Prostate gland (tissue), 2 donors: Measurements from ENCODE around the gene GRAP2. TPM values are rescaled to one million over a fixed set of nuclear protein-coding genes. Genes with fewer than 3 reads are reported as not detected.

Source experiments
- DNase-seq: peaks from one replicate; pipeline ENCODE4 v3.0.0-alpha.2; 2019; ENCODE audit warnings: low spot score
- H3K27ac ChIP-seq, 2 donors: fragments of 200-600 bp; sonication (generic); 2 replicates each; pipeline ENCODE4 v1.5.1; 2017 to 2019
- H3K27me3 ChIP-seq: fragments of 200-600 bp; sonication (generic); replicated peaks from 2 replicates; pipeline ENCODE4 v1.5.1; 2019; ENCODE audit not compliant: insufficient read depth
- H3K36me3 ChIP-seq, 2 donors: fragments of 200-600 bp; sonication (generic); 1 replicate in 1 of 2; 2 replicates in 1 of 2; pipeline versions ENCODE4 v1.5.1 to v1.8.1; 2017 to 2019
- H3K4me1 ChIP-seq: fragments of 200-600 bp; sonication (generic); replicated peaks from 2 replicates; pipeline ENCODE4 v1.5.1; 2019
- H3K4me3 ChIP-seq, 2 donors: fragments of 200-600 bp; sonication (generic); 2 replicates each; pipeline ENCODE4 v1.5.1; 2017 to 2019
- H3K9me3 ChIP-seq: fragments of 200-600 bp; sonication (generic); 2 replicates; pipeline ENCODE4 v1.5.1; 2017
- CTCF ChIP-seq, 4 experiments: fragments of 200-600 bp in 2 of 4; fragments of 450-650 bp in 2 of 4; sonication (generic) in 2 of 4; IDR thresholded peaks; 1 replicate in 3 of 4; 2 replicates in 1 of 4; pipeline ENCODE4 v1.5.1; 2016 to 2019; ENCODE audit warnings: antibody characterized with exemption in 4 of 4, mild to moderate bottlenecking in 2 of 4, moderate library complexity in 2 of 4
- POLR2A ChIP-seq: fragments of 450-650 bp; IDR thresholded peaks from one replicate; pipeline ENCODE4 v1.6.1; 2016; ENCODE audit warnings: antibody characterized with exemption, mild to moderate bottlenecking
- POLR2AphosphoS5 ChIP-seq: sonication (generic); formaldehyde crosslinking; IDR thresholded peaks from one replicate; pipeline ENCODE4 v1.6.1; 2017; ENCODE audit warnings: antibody characterized with exemption
- WGBS: methylation state at CpG from one replicate; pipeline ENCODE4 v1.1.5; 2018; 5-methylcytosine and 5-hydroxymethylcytosine counted together
- intact Hi-C: fragments of 100-400 bp; cut with DNase I; formaldehyde crosslinking; loops from one replicate; pipeline ENCODE4 v1.14.2; 2022
- total RNA-seq, 2 donors: library from RNA; depleted of rRNA; stranded (reverse); fragments of >200 nt; gene quantifications; one replicate each; pipeline ENCODE4 v1.1.0, GENCODE V29; 2016

The GRAP2 gene
- total RNA-seq, 2 donors from 2014 or later: 0.91 to 2.2 TPM

GRCh38 chr22:39958009-39958711, 57.3 kb downstream of the GRAP2 start:
- TF ChIP-seq POLR2A: no peak
- no peak for TF ChIP-seq POLR2AphosphoS5
- no peak for TF ChIP-seq CTCF (IDR thresholded peaks at IDR 0.05)
- Histone ChIP-seq H3K27ac (no peak overlapping the region), H3K36me3 (no peaks in the 10 kb centered on the region), H3K4me1 (no peaks in the 10 kb centered on the region), H3K27me3 (no peaks in the 10 kb centered on the region), H3K4me3 (no peak overlapping the region), H3K9me3 (no peaks in the 10 kb centered on the region)
- intact Hi-C loops: no loop called here
- 91% methylated on average over 8 of the region's 8 CpGs for WGBS
- no peak for DNase-seq

GRCh38 chr22:39958949-39959639, 58.2 kb downstream of the GRAP2 start:
- no peak overlapping the region for H3K27ac ChIP-seq
- H3K4me3 ChIP-seq: no peak overlapping the region
- no peak for DNase-seq
- no peaks in the 10 kb centered on the region for H3K4me1 ChIP-seq
- H3K36me3 ChIP-seq: no peaks in the 10 kb centered on the region
- TF ChIP-seq CTCF (IDR thresholded peaks at IDR 0.05) (no peak), POLR2A (no peak), POLR2AphosphoS5 (no peak)
- H3K9me3 ChIP-seq: no peaks in the 10 kb centered on the region
- no peaks in the 10 kb centered on the region for H3K27me3 ChIP-seq
- intact Hi-C loops: no loop called here
- 84% methylated on average over 11 of the region's 11 CpGs for WGBS

GRCh38 chr22:39959640-39960447, 59.0 kb downstream of the GRAP2 start, which contains the start of gene TMA7B:
Gene TMA7B, plus strand, starts transcription at chr22:39960397. Its CDS starts 3,978 bp downstream, at chr22:39964375.
- intact Hi-C loops: no loop called here
- peak in 1 of 4 experiments; percentile 12 for TF ChIP-seq CTCF (IDR thresholded peaks at IDR 0.05)
- no peak for TF ChIP-seq POLR2A
- TF ChIP-seq POLR2AphosphoS5: no peak
- DNase-seq: no peak
- Histone ChIP-seq H3K4me3 (no peak within 1 kb of the TSS), H3K36me3 (no peaks in the 10 kb centered on the region), H3K9me3 (no peaks in the 10 kb centered on the region), H3K27ac (no peak within 1 kb of the TSS), H3K4me1 (no peaks in the 10 kb centered on the region), H3K27me3 (no peaks in the 10 kb centered on the region)
- WGBS: 68% methylated on average over 14 of the region's 14 CpGs

- intact Hi-C loops: no loop called here
- no peaks in the 10 kb centered on the region for H3K4me1 ChIP-seq
- H3K9me3 ChIP-seq: no peaks in the 10 kb centered on the region
- no peak for DNase-seq
- H3K4me3 ChIP-seq: no peak overlapping the region
- no peak for TF ChIP-seq CTCF (IDR thresholded peaks at IDR 0.05)
- no peak for TF ChIP-seq POLR2A
- TF ChIP-seq POLR2AphosphoS5: no peak
- H3K27ac ChIP-seq: no peak overlapping the region
- no peaks in the 10 kb centered on the region for H3K36me3 ChIP-seq
- 90% methylated on average over 13 of the region's 13 CpGs for WGBS
- H3K27me3 ChIP-seq: no peaks in the 10 kb centered on the region
Measured at GRCh38 chr22:39960791-39961746, 60.2 kb downstream of the GRAP2 start.
